K562 (cell line): ENCODE results near the gene MGA. TPM values are rescaled to one million over a fixed set of nuclear protein-coding genes. Genes with fewer than 3 reads are reported as not detected.
A peak's percentile ranks its signal among the peaks of the same experiment; 100 is the strongest.

ENCODE experiments used
- ARID3A ChIP-seq: IDR thresholded peaks from 2 replicates; pipeline ENCODE4 v1.6.1; 2012; ENCODE audit warnings: low read depth, low read length, improper control_type of control experiment, borderline replicate concordance
- BCL6 ChIP-seq: fragments of 250-450 bp; sonication (Bioruptor Pico); IDR thresholded peaks from 2 replicates; pipeline ENCODE4 v1.4.0; 2020
- ETV5 ChIP-seq: sonication (generic); formaldehyde crosslinking; IDR thresholded peaks from 2 replicates; pipeline ENCODE4 v1.4.0; 2020; ENCODE audit warnings: low read depth, mild to moderate bottlenecking, missing genetic modification reagents
- NCOR1 ChIP-seq: fragments of 450-650 bp; IDR thresholded peaks from 2 replicates; pipeline ENCODE4 v1.6.1; 2016; ENCODE audit warnings: mild to moderate bottlenecking, moderate library complexity
- NR2F6 ChIP-seq: fragments of 450-650 bp; formaldehyde crosslinking; IDR thresholded peaks from 2 replicates; pipeline ENCODE4 v1.4.0; 2020; ENCODE audit warnings: mild to moderate bottlenecking
- RBM14 ChIP-seq: fragments of 200-400 bp; formaldehyde crosslinking; IDR thresholded peaks from 2 replicates; pipeline ENCODE4 v1.6.1; 2018; ENCODE audit warnings: low read depth, mild to moderate bottlenecking, low read length, moderate library complexity, borderline replicate concordance; ENCODE audit not compliant: insufficient read depth
- RERE ChIP-seq: sonication (generic); formaldehyde crosslinking; IDR thresholded peaks from 2 replicates; pipeline ENCODE4 v1.8.0; 2023; ENCODE audit warnings: missing genetic modification reagents, mild to moderate bottlenecking, borderline replicate concordance
- SMARCA5 ChIP-seq: fragments of 450-650 bp; IDR thresholded peaks from 2 replicates; pipeline ENCODE4 v1.6.1; 2016
- TCF7 ChIP-seq: sonication (generic); IDR thresholded peaks from 2 replicates; pipeline ENCODE4 v1.6.1; 2016; ENCODE audit warnings: antibody characterized with exemption, borderline replicate concordance
- ZNF449 ChIP-seq: fragments of 250-450 bp; sonication (Bioruptor Pico); IDR thresholded peaks from 2 replicates; pipeline ENCODE4 v1.8.0; 2022; ENCODE audit warnings: moderate library complexity, mild to moderate bottlenecking, inconsistent platforms
- polyA plus RNA-seq, 8 experiments: library from polyadenylated mRNA; depleted of rRNA in 4 of 8; stranded (reverse) in 5 of 8; unstranded in 3 of 8; fragments of >200 nt; fragmentation: Nextera tagmentation in 2 of 8; fragmentation: Illumina TruSeq in 1 of 8; extraction: Ambion mirVana in 2 of 8; extraction: Trizol in 1 of 8; gene quantifications; 2 replicates each; pipeline versions ENCODE4 v1.2.1 to v1.2.3, GENCODE V29; 2011 to 2014; ENCODE audit warnings: inconsistent platforms in 1 of 8, missing spikeins in 1 of 8
- total RNA-seq, 7 experiments: library from RNA; depleted of rRNA in 6 of 7; stranded (reverse); fragments of >200 nt in 6 of 7; fragmentation: Illumina TruSeq in 2 of 7; extraction: Trizol in 2 of 7; gene quantifications; 2 replicates each; pipeline versions ENCODE4 v1.2.1 to v1.2.3, GENCODE V29; 2011 to 2021; ENCODE audit warnings: low replicate concordance in 1 of 7
- TF ChIP-seq, protein P1 (sequence below): fragments of 250-450 bp; sonication (Bioruptor Pico); IDR thresholded peaks from 2 replicates; pipeline ENCODE4 v1.4.0; 2020; ENCODE audit warnings: mild to moderate bottlenecking
- TF ChIP-seq, protein P2 (sequence below): sonication (generic); formaldehyde crosslinking; IDR thresholded peaks from 2 replicates; pipeline ENCODE4 v1.8.0; 2023; ENCODE audit warnings: mild to moderate bottlenecking, missing genetic modification reagents

The MGA gene
- total and polyA plus RNA-seq, 9 of the 15 experiments (the other 6 are each of a cell fraction or from before 2014, with no cell fraction given) = 4.7 to 56.1 (median 21.1) TPM

- TF ChIP-seq RERE = no peak
- no peak for TF ChIP-seq SMARCA5
- TF ChIP-seq BCL6 = no peak
- TF ChIP-seq NR2F6 = no peak
- TF ChIP-seq, protein P1, sequence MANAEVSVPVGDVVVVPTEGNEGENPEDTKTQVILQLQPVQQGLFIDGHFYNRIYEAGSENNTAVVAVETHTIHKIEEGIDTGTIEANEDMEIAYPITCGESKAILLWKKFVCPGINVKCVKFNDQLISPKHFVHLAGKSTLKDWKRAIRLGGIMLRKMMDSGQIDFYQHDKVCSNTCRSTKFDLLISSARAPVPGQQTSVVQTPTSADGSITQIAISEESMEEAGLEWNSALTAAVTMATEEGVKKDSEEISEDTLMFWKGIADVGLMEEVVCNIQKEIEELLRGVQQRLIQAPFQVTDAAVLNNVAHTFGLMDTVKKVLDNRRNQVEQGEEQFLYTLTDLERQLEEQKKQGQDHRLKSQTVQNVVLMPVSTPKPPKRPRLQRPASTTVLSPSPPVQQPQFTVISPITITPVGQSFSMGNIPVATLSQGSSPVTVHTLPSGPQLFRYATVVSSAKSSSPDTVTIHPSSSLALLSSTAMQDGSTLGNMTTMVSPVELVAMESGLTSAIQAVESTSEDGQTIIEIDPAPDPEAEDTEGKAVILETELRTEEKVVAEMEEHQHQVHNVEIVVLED (CRISPR knock-in tag) = no peak
- TF ChIP-seq, protein P2, sequence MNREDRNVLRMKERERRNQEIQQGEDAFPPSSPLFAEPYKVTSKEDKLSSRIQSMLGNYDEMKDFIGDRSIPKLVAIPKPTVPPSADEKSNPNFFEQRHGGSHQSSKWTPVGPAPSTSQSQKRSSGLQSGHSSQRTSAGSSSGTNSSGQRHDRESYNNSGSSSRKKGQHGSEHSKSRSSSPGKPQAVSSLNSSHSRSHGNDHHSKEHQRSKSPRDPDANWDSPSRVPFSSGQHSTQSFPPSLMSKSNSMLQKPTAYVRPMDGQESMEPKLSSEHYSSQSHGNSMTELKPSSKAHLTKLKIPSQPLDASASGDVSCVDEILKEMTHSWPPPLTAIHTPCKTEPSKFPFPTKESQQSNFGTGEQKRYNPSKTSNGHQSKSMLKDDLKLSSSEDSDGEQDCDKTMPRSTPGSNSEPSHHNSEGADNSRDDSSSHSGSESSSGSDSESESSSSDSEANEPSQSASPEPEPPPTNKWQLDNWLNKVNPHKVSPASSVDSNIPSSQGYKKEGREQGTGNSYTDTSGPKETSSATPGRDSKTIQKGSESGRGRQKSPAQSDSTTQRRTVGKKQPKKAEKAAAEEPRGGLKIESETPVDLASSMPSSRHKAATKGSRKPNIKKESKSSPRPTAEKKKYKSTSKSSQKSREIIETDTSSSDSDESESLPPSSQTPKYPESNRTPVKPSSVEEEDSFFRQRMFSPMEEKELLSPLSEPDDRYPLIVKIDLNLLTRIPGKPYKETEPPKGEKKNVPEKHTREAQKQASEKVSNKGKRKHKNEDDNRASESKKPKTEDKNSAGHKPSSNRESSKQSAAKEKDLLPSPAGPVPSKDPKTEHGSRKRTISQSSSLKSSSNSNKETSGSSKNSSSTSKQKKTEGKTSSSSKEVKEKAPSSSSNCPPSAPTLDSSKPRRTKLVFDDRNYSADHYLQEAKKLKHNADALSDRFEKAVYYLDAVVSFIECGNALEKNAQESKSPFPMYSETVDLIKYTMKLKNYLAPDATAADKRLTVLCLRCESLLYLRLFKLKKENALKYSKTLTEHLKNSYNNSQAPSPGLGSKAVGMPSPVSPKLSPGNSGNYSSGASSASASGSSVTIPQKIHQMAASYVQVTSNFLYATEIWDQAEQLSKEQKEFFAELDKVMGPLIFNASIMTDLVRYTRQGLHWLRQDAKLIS (CRISPR knock-in tag) = peak; percentile 43; the same call in 1 of the 2 replicates
- TF ChIP-seq TCF7 = no peak
- TF ChIP-seq ARID3A = no peak
- TF ChIP-seq RBM14 = no peak
- no peak for TF ChIP-seq ZNF449 (CRISPR knock-in tag)
- TF ChIP-seq NCOR1 = no peak
- TF ChIP-seq ETV5 (CRISPR knock-in tag) = peak; percentile 88
These were observed 1.5 kb downstream of the MGA start (continued) for GRCh38 chr15:41661518-41662225.
